Duodenal mucosa (tissue), 2 donors: Measurements from ENCODE around the gene TCHHL1.
A peak's percentile ranks its signal among the peaks of the same experiment; 100 is the strongest.

Source experiments
- H3K27ac ChIP-seq: one replicate; pipeline ENCODE4 v1.7.0; 2013; ENCODE audit warnings: low read depth, low read length
- H3K27me3 ChIP-seq, 2 donors: one replicate each; pipeline ENCODE4 v1.7.0; 2013; ENCODE audit warnings: low read length in 2 of 2, control low read depth in 1 of 2; ENCODE audit not compliant: insufficient read depth in 2 of 2, control insufficient read depth in 1 of 2
- H3K36me3 ChIP-seq, 2 donors: one replicate each; pipeline ENCODE4 v1.7.0; 2013; ENCODE audit warnings: low read length in 2 of 2, control low read depth in 1 of 2; ENCODE audit not compliant: insufficient read depth in 2 of 2, control insufficient read depth in 1 of 2
- H3K4me1 ChIP-seq, 2 donors: one replicate each; pipeline ENCODE4 v1.7.0; 2013; ENCODE audit warnings: low read length in 2 of 2, control low read depth in 1 of 2; ENCODE audit not compliant: insufficient read depth in 2 of 2, control insufficient read depth in 1 of 2
- H3K4me3 ChIP-seq, 2 donors: one replicate each; pipeline ENCODE4 v1.7.0; 2013; ENCODE audit warnings: low read length in 2 of 2, low read depth in 1 of 2
- H3K9ac ChIP-seq, 2 donors: one replicate each; pipeline ENCODE4 v1.7.0; 2013; ENCODE audit warnings: low read length in 2 of 2, low read depth in 1 of 2
- H3K9me3 ChIP-seq, 2 donors: one replicate each; pipeline ENCODE4 v1.7.0; 2013; ENCODE audit warnings: low read length in 2 of 2, control low read depth in 1 of 2; ENCODE audit not compliant: control insufficient read depth in 1 of 2

Gene TCHHL1

DNA sequence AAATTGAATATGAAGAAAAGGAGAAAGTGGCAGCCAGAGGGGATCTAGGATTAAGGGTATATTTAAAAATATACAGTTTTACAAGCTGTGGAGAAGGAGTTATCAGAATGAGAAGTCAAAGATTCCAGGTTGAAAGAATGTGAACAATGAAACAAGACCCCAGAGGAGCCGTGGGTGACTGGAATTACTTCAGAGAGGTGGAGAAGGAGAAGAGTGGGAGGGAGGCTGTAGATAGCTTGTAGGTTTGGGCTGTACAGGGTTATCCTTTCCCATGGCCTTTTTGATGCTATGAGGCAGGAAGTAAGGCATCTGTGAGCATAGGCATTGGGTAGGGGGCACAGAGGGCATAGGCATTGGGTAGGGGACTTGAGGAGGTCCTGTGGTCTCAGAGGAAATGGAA lies 46.8 kb downstream of the TCHHL1 start:
- no peak overlapping the region for H3K27ac ChIP-seq
- H3K4me1 ChIP-seq, result peaks cover 11 to 21% of the 10 kb centered on the region in 2 donors
- no peak overlapping the region for H3K4me3 ChIP-seq
- H3K9ac ChIP-seq, result no peak overlapping the region
- no peaks in the 10 kb centered on the region for H3K36me3 ChIP-seq
- no peaks in the 10 kb centered on the region for H3K27me3 ChIP-seq
- H3K9me3 ChIP-seq, result no peaks in the 10 kb centered on the region

DNA sequence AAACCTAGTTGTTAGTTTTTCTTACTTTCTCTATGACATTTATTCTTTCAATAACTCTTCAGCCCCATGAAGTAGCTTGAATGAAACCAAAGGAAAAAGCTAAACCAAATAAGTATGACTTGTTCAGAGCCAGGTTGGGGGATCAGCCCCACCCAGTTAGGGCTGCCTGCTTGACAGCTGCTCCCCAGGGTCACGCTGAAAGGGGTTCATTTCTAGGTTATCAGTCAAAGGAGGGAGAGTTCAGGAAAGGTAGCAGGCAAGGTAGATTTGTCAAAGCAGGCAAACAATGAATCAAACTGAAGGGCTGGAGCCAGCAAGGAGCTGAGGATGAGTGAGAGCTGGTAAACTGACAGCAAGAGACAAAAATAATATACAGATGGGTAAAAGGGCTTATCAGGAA lies 49.0 kb downstream of the TCHHL1 start:
- Histone ChIP-seq H3K9me3 (no peaks in the 10 kb centered on the region), H3K4me1 (peaks cover 20 to 24% of the 10 kb centered on the region in 2 donors), H3K36me3 (no peaks in the 10 kb centered on the region), H3K27me3 (no peaks in the 10 kb centered on the region), H3K9ac (no peak overlapping the region), H3K27ac (no peak overlapping the region), H3K4me3 (no peak overlapping the region)

DNA sequence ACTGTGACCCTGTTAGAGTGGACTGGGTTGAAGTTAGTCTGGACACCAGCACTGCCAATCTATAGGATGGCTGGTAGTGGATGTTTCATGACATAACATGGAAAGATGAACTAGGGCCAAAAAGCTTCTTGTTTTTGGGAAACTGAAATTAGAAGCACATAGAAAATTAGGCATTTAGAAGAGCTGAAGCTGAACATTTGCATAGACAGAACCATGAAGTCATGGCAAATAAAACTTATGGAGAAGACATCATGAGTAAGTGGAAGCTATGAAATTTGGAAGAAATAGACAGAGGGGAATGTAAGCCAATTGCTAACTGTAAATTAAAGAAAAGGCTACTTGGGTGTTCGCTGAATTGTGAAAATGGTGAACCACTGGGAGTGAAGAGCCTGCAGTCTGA lies 49.4 kb downstream of the TCHHL1 start:
- H3K36me3 ChIP-seq, result no peaks in the 10 kb centered on the region
- H3K27me3 ChIP-seq, result no peaks in the 10 kb centered on the region
- peaks cover 23 to 28% of the 10 kb centered on the region in 2 donors for H3K4me1 ChIP-seq
- no peak overlapping the region for H3K27ac ChIP-seq
- H3K9ac ChIP-seq, result no peak overlapping the region
- H3K9me3 ChIP-seq, result no peaks in the 10 kb centered on the region
- no peak overlapping the region for H3K4me3 ChIP-seq

DNA sequence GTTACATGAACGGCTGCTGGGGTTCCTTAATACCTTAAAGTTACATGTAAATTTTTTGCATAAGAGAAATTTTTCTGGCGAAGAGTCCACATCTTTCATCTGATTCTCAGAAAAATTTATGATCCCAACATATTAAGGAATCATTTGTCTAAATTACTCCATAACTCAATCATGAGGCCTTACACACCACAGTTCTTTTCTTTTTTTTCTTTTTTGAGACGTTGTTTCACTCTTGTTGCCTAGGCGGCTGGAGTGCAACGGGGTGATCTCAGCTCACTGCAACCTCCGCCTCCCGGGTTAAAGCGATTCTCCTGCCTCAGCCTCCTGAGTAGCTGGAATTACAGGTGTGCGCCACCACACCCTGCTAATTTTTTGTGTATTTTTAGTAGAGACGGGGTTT lies 50.0 kb downstream of the TCHHL1 start:
- Histone ChIP-seq H3K4me3 (no peak overlapping the region), H3K9me3 (no peaks in the 10 kb centered on the region), H3K27me3 (no peaks in the 10 kb centered on the region), H3K36me3 (peaks cover 0 to 1% of the 10 kb centered on the region in 2 donors), H3K27ac (no peak overlapping the region), H3K4me1 (peaks cover 29 to 34% of the 10 kb centered on the region in 2 donors), H3K9ac (no peak overlapping the region)

DNA sequence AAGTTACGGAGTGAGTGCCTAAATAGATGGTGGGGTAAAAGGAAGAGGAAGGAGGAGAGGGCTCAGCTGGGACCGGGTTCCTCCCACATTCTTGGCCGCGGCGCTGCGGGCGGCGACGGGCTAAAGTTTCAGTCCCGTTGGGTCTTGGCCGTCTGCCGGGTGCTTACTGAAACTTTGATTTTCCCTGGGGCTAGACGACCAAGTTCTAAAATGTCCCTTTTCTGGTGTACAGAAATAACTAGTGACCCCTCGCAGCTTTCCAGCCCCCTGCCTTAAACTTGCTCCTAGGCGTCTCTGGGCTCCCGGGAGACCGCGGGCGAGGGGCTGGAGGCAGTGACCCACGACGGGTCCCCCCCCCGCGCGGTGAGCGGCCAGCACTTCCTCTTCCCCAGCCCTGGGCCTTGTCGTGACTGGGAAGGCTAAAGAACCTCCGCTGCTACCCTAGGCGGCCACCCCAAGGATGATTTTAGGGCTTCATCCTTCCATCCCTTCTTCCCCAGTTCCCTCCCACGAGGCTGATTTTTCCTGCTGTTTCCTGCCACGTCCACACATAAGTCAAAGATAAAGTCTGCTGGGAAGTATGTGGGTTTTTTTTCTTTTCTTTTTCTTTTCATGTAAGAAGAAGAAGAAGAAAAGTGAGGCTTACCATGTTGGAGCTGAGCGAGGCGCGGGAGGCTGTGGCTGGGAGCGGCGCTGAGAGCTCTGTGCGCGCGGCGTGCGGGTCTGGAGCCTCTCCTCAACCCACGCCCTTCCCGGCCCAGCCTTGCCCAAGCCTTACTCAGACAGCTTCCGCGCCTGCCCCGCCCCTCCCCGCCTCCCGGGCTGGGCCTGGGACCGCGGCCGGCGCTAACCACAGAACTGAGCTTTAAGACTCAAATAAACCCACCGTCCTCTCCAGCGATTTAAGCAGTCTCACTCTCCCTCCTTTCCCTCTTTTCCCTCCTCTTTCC lies 52.3 kb downstream of the TCHHL1 start, which contains the start of gene S100A11:
Gene S100A11, minus strand, starts transcription at position 738 of the 950 bp plus-strand sequence. Its CDS starts 89 bp downstream, at position 649.
- H3K9ac ChIP-seq, result peak within 1 kb of the TSS; percentile 84 to 94
- H3K4me1 ChIP-seq, result peaks cover 37 to 40% of the 10 kb centered on the region in 2 donors
- H3K27ac ChIP-seq, result peak within 1 kb of the TSS; percentile 84
- peak within 1 kb of the TSS; percentile 86 to 89 for H3K4me3 ChIP-seq
- H3K36me3 ChIP-seq, result peaks cover 17 to 24% of the 10 kb centered on the region in 2 donors
- H3K27me3 ChIP-seq, result no peaks in the 10 kb centered on the region
- H3K9me3 ChIP-seq, result no peaks in the 10 kb centered on the region

DNA sequence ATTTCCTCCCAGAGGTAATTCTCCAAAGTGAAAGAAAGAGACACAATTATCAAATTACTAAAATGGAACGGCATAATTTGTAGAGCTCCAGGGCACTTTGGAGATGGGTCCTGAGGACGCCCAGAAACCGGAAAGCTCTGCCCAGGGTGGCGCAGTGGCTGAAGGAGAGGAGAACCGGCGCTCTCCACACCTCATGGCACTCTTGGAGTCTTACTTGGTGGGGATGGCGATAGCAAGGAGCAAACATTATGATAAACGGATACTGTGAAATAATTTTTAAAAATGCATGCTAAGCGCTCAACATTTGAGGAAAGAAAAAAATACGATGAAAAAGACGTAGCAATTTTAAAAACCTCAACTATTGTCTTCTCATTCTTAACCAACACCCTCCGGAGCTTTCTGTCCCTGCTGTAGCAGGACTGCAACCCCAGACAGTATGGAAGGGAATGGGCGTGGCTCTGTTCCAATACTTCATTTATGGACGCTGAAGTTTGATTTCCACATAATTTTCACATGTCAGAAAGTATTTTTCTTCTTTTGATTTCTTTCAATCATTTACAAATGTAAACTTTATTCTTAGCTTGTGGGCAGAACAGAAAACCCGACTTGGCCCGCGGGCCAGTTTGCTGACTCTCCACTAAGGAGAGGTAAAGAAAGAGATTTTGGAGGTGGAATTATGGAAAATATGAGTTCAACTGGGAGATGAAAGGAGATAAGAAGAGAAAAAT lies 53.2 kb downstream of the TCHHL1 start:
- Histone ChIP-seq H3K9ac (peak overlapping the region; percentile 84 to 94), H3K27ac (peak overlapping the region; percentile 84), H3K4me3 (peak overlapping the region; percentile 86 to 89), H3K27me3 (no peaks in the 10 kb centered on the region), H3K9me3 (no peaks in the 10 kb centered on the region), H3K36me3 (peaks cover 17 to 30% of the 10 kb centered on the region in 2 donors), H3K4me1 (peaks cover 37 to 40% of the 10 kb centered on the region in 2 donors)

DNA sequence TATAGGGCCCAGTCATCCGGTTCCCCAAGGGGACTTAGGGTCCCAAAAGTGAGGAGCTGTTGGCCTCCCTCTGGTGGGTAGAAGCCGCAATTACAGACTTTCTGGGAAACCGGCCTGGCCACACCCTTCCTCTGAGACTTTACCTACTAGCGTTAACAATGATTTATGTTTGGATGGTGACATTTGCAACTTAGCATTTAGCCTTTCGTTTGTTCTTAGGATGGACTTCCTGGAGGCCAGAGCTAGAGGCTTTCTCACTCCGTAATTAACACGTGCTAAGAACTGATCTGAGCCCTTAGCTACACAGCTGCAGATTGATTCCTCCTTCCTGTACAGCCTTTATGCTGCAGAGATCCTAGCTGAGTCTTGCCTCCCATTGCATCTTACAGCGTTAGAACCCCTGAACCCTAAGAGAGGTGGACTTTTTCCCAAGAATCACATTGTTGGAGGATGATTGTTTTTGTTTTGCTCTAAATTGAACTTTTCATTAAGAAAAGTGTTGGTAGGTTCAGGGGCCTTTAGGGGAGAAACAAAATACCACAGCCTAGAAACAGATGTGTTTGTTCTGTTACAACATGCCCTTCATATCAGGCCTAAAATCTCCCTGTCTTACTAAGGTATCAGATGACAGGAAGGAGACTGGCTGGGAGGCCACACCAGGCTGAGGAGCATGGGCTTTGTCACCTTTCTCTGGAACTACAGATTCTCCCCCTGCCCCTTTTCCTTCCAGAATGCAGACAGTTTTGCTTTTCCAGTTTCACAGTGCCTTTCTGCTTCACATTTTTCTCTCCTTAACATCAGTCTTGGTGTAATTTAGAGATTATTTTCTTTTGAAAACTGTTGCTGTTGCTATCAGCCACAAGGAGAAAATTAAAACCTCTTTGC lies 54.0 kb downstream of the TCHHL1 start:
- peaks cover 33 to 34% of the 10 kb centered on the region in 2 donors for H3K4me1 ChIP-seq
- peaks cover 17 to 32% of the 10 kb centered on the region in 2 donors for H3K36me3 ChIP-seq
- peak overlapping the region; percentile 35 for H3K27ac ChIP-seq
- peak overlapping the region; percentile 84 to 94 for H3K9ac ChIP-seq
- peak overlapping the region; percentile 86 to 89 for H3K4me3 ChIP-seq
- H3K9me3 ChIP-seq, result no peaks in the 10 kb centered on the region
- H3K27me3 ChIP-seq, result no peaks in the 10 kb centered on the region

DNA sequence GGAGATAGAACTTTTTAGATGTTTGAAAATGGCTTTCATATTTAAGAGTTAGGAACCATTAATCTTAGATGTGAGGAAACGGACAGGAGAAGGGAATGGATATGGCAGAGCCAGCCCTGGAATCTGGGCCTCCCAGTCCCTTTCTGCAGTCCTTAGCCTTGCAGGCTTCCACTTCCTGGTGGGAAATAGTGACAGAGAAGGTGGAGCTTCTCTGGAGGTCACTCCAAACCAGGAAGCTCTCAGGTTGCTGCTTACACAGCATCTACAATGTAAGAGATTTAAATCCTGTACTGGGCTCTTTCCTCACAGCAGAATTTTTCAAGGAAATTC lies 54.6 kb downstream of the TCHHL1 start:
- Histone ChIP-seq H3K9me3 (no peaks in the 10 kb centered on the region), H3K4me3 (peak overlapping the region; percentile 86 to 89), H3K27ac (peak overlapping the region; percentile 35)

More for the DNA sequence above, 54.6 kb downstream of the TCHHL1 start:
- Histone ChIP-seq H3K36me3 (peaks cover 17 to 32% of the 10 kb centered on the region in 2 donors), H3K4me1 (peaks cover 28 to 31% of the 10 kb centered on the region in 2 donors), H3K9ac (peak overlapping the region; percentile 84 to 94), H3K27me3 (no peaks in the 10 kb centered on the region)
